Measurements from ENCODE around the gene TMEM108. TPM values are rescaled to one million over a fixed set of nuclear protein-coding genes. Genes with fewer than 3 reads are reported as not detected.

Gene TMEM108
- polyA plus RNA-seq, 1 experiment: 0.63 TPM

- no peak for TF ChIP-seq CTCF (IDR thresholded peaks at IDR 0.05; ENCODE audit: low read depth, low read length)
- Histone ChIP-seq H3K4me3 (ENCODE audit: low read depth, low read length) (no peak overlapping the region), H3K27me3 (ENCODE audit: control insufficient read depth, insufficient read depth, low read length) (no peaks in the 10 kb centered on the region), H3K9me3 (ENCODE audit: control insufficient read depth, insufficient read depth, low read length) (no peaks in the 10 kb centered on the region), H3K27ac (ENCODE audit: low read depth, low read length) (no peak overlapping the region)
- ChIA-PET CTCF (no interaction called here), POLR2A (no interaction called here)
- no peak for DNase-seq (ENCODE audit: low read depth, low spot score)
These were observed 114.6 kb downstream of the TMEM108 start for GRCh38 chr3:133152681-133153220.

GRCh38 chr3:133153382-133153781 is 115.2 kb downstream of the TMEM108 start:
- no peaks in the 10 kb centered on the region for H3K9me3 ChIP-seq (ENCODE audit: control insufficient read depth, insufficient read depth, low read length)
- no peak for TF ChIP-seq CTCF (IDR thresholded peaks at IDR 0.05; ENCODE audit: low read depth, low read length)
- CTCF ChIA-PET: no interaction called here
- no peak for DNase-seq (ENCODE audit: low read depth, low spot score)
- POLR2A ChIA-PET: no interaction called here
- no peak overlapping the region for H3K4me3 ChIP-seq (ENCODE audit: low read depth, low read length)
- no peaks in the 10 kb centered on the region for H3K27me3 ChIP-seq (ENCODE audit: control insufficient read depth, insufficient read depth, low read length)
- no peak overlapping the region for H3K27ac ChIP-seq (ENCODE audit: low read depth, low read length)

GRCh38 chr3:133157716-133158115 is 119.5 kb downstream of the TMEM108 start:
- H3K4me3 ChIP-seq (ENCODE audit: low read depth, low read length): no peak overlapping the region
- ChIA-PET CTCF (no interaction called here), POLR2A (no interaction called here)
- DNase-seq (ENCODE audit: low read depth, low spot score): no peak
- no peaks in the 10 kb centered on the region for H3K27me3 ChIP-seq (ENCODE audit: control insufficient read depth, insufficient read depth, low read length)
- no peaks in the 10 kb centered on the region for H3K9me3 ChIP-seq (ENCODE audit: control insufficient read depth, insufficient read depth, low read length)
- no peak overlapping the region for H3K27ac ChIP-seq (ENCODE audit: low read depth, low read length)
- no peak for TF ChIP-seq CTCF (IDR thresholded peaks at IDR 0.05; ENCODE audit: low read depth, low read length)

GRCh38 chr3:133158686-133159085 is 120.5 kb downstream of the TMEM108 start:
- Histone ChIP-seq H3K9me3 (ENCODE audit: control insufficient read depth, insufficient read depth, low read length) (no peaks in the 10 kb centered on the region), H3K27me3 (ENCODE audit: control insufficient read depth, insufficient read depth, low read length) (no peaks in the 10 kb centered on the region), H3K4me3 (ENCODE audit: low read depth, low read length) (no peak overlapping the region), H3K27ac (ENCODE audit: low read depth, low read length) (no peak overlapping the region)
- TF ChIP-seq CTCF (IDR thresholded peaks at IDR 0.05; ENCODE audit: low read depth, low read length): no peak
- DNase-seq (ENCODE audit: low read depth, low spot score): no peak
- POLR2A ChIA-PET: no interaction called here
- CTCF ChIA-PET: no interaction called here

- no peak overlapping the region for H3K27ac ChIP-seq (ENCODE audit: low read depth, low read length)
- no peak for TF ChIP-seq CTCF (IDR thresholded peaks at IDR 0.05; ENCODE audit: low read depth, low read length)
- CTCF ChIA-PET: no interaction called here
These were observed 121.6 kb downstream of the TMEM108 start for GRCh38 chr3:133159498-133160475.

More at GRCh38 chr3:133159498-133160475, 121.6 kb downstream of the TMEM108 start:
- no peak for DNase-seq (ENCODE audit: low read depth, low spot score)
- Histone ChIP-seq H3K9me3 (ENCODE audit: control insufficient read depth, insufficient read depth, low read length) (no peaks in the 10 kb centered on the region), H3K4me3 (ENCODE audit: low read depth, low read length) (no peak overlapping the region), H3K27me3 (ENCODE audit: control insufficient read depth, insufficient read depth, low read length) (no peaks in the 10 kb centered on the region)
- POLR2A ChIA-PET: no interaction called here
